H1 (cell line): ENCODE results near the gene PROZ. TPM values are rescaled to one million over a fixed set of nuclear protein-coding genes. Genes with fewer than 3 reads are reported as not detected.

Source experiments
- CTCF ChIA-PET: fragments of 300-600 bp; sonication (Branson Sonifier 250); formaldehyde crosslinking; loops from one replicate; lab custom pipeline; 2021; ENCODE audit not compliant: partially characterized antibody; lab: Charles Lee
- POLR2A ChIA-PET: fragments of 300-600 bp; sonication (Branson Sonifier 250); formaldehyde crosslinking; loops from one replicate; lab custom pipeline; 2021; ENCODE audit warnings: inconsistent platforms; ENCODE audit not compliant: partially characterized antibody; lab: Charles Lee
- DNase-seq, 2 experiments: peaks; one replicate each; pipeline versions ENCODE4 v3.0.0 to v3.0.0-alpha.2; 2010 to 2022; ENCODE audit warnings: low spot score in 2 of 2, low read depth in 1 of 2, mixed read lengths in 1 of 2
- FAIRE-seq: peaks from 2 replicates; lab custom pipeline; 2011; peaks lifted over from hg19 to GRCh38; lab: Jason Lieb, UNC
- H2AFZ ChIP-seq: 2 replicates; pipeline ENCODE4 v1.8.1; 2012; ENCODE audit warnings: low read length, inconsistent platforms
- H2AK5ac ChIP-seq: 2 replicates; pipeline ENCODE4 v1.6.1; 2013; ENCODE audit warnings: low read depth, low read length
- H2BK120ac ChIP-seq: replicated peaks from 2 replicates; pipeline ENCODE3; 2013; ENCODE audit warnings: low read depth, low read length, inconsistent platforms
- H2BK12ac ChIP-seq: 2 replicates; pipeline ENCODE4 v1.6.1; 2013; ENCODE audit warnings: low read depth, low read length
- H2BK15ac ChIP-seq: 2 replicates; pipeline ENCODE4 v1.6.1; 2013; ENCODE audit warnings: low read length
- H2BK20ac ChIP-seq: 2 replicates; pipeline ENCODE4 v1.6.1; 2013; ENCODE audit warnings: low read length
- H2BK5ac ChIP-seq: 2 replicates; pipeline ENCODE4 v1.6.1; 2013; ENCODE audit warnings: low read depth, low read length
- H3K14ac ChIP-seq: 2 replicates; pipeline ENCODE4 v1.6.1; 2013; ENCODE audit warnings: inconsistent platforms; ENCODE audit not compliant: insufficient read length
- H3K18ac ChIP-seq: 2 replicates; pipeline ENCODE4 v1.6.1; 2013; ENCODE audit warnings: low read length; ENCODE audit errors: extremely low read depth
- H3K23ac ChIP-seq: 2 replicates; pipeline ENCODE4 v1.6.1; 2013; ENCODE audit warnings: inconsistent platforms; ENCODE audit not compliant: insufficient read length
- H3K23me2 ChIP-seq: 2 replicates; pipeline ENCODE4 v1.6.1; 2013; ENCODE audit warnings: low read depth, low read length
- H3K27ac ChIP-seq: 2 replicates; pipeline ENCODE4 v1.6.1; 2011; ENCODE audit warnings: low read depth, low read length, inconsistent platforms
- H3K27me3 ChIP-seq, 4 experiments: replicated peaks in 1 of 4; 1 replicate in 1 of 4; 2 replicates in 3 of 4; pipeline versions ENCODE4 v1.6.1 to v1.8.1; 2011 to 2013; ENCODE audit warnings: low read length in 3 of 4, mild to moderate bottlenecking in 3 of 4, inconsistent platforms in 2 of 4, mixed read lengths in 2 of 4, moderate library complexity in 1 of 4; ENCODE audit not compliant: control insufficient read depth in 3 of 4, insufficient read depth in 3 of 4; ENCODE audit errors: extremely low read depth in 1 of 4
- H3K36me3 ChIP-seq, 4 experiments: 2 replicates each; pipeline versions ENCODE4 v1.6.1 to v1.8.1; 2011 to 2013; ENCODE audit warnings: mild to moderate bottlenecking in 4 of 4, low read length in 3 of 4, moderate library complexity in 2 of 4, control low read depth in 1 of 4, inconsistent platforms in 1 of 4; ENCODE audit not compliant: insufficient read depth in 4 of 4, control insufficient read depth in 2 of 4
- H3K4ac ChIP-seq: replicated peaks from 2 replicates; pipeline ENCODE3; 2013; ENCODE audit warnings: low read length, low read depth, mixed read lengths, inconsistent platforms; ENCODE audit not compliant: insufficient read length
- H3K4me1 ChIP-seq, 4 experiments: replicated peaks in 1 of 4; 1 replicate in 1 of 4; 2 replicates in 3 of 4; pipeline versions ENCODE4 v1.6.1 to v1.8.1; 2011 to 2013; ENCODE audit warnings: low read length in 3 of 4, inconsistent platforms in 2 of 4, mixed read lengths in 1 of 4; ENCODE audit not compliant: insufficient read depth in 4 of 4, control insufficient read depth in 3 of 4
- H3K4me2 ChIP-seq, 2 experiments: 2 replicates each; pipeline versions ENCODE4 v1.6.1 to v1.8.1; 2011 to 2013; ENCODE audit warnings: low read depth in 2 of 2, low read length in 2 of 2, control low read depth in 1 of 2, inconsistent platforms in 1 of 2, mild to moderate bottlenecking in 1 of 2; ENCODE audit not compliant: insufficient read depth in 1 of 2
- H3K4me3 ChIP-seq, 4 experiments: fragments of 200-600, 300-600 bp in 1 of 4; sonication (generic), shearing (Covaris generic), sonication (Bioruptor Twin) in 1 of 4; 2 replicates each; pipeline versions ENCODE4 v1.5.1 to v1.8.1; 2011 to 2016; ENCODE audit warnings: low read length in 4 of 4, low read depth in 3 of 4, control low read depth in 2 of 4, inconsistent platforms in 2 of 4, mild to moderate bottlenecking in 2 of 4, mixed read lengths in 1 of 4, moderate library complexity in 1 of 4; ENCODE audit not compliant: insufficient read depth in 2 of 4; ENCODE audit errors: extremely low read depth in 1 of 4
- H3K56ac ChIP-seq: replicated peaks from 2 replicates; pipeline ENCODE3; 2013; ENCODE audit warnings: low read depth, mild to moderate bottlenecking, mixed read lengths, low read length, inconsistent platforms; ENCODE audit not compliant: insufficient read length
- H3K79me1 ChIP-seq: 2 replicates; pipeline ENCODE4 v1.6.1; 2013; ENCODE audit warnings: low read depth, low read length, control low read depth
- H3K79me2 ChIP-seq, 2 experiments: 2 replicates each; pipeline versions ENCODE4 v1.6.1 to v1.8.1; 2012 to 2013; ENCODE audit warnings: low read length in 2 of 2, mild to moderate bottlenecking in 2 of 2, inconsistent platforms in 1 of 2; ENCODE audit not compliant: insufficient read depth in 2 of 2, control insufficient read depth in 1 of 2
- H3K9ac ChIP-seq, 4 experiments: replicated peaks in 1 of 4; 1 replicate in 1 of 4; 2 replicates in 3 of 4; pipeline versions ENCODE4 v1.6.1 to v1.8.1; 2011 to 2013; ENCODE audit warnings: low read depth in 3 of 4, low read length in 3 of 4, control low read depth in 2 of 4, mild to moderate bottlenecking in 2 of 4, moderate library complexity in 2 of 4, inconsistent platforms in 1 of 4; ENCODE audit errors: extremely low read depth in 1 of 4
- H3K9me3 ChIP-seq, 2 experiments: 2 replicates each; pipeline versions ENCODE4 v1.6.1 to v1.8.1; 2012 to 2013; ENCODE audit warnings: mild to moderate bottlenecking in 2 of 2, moderate library complexity in 2 of 2, control low read depth in 1 of 2, inconsistent platforms in 1 of 2, low read depth in 1 of 2, low read length in 1 of 2, mixed read lengths in 1 of 2; ENCODE audit not compliant: insufficient read depth in 2 of 2
- H4K20me1 ChIP-seq, 2 experiments: replicated peaks in 1 of 2; 2 replicates each; pipeline versions ENCODE3 to v1.8.1; 2011 to 2013; ENCODE audit warnings: inconsistent platforms in 2 of 2, low read length in 2 of 2, mild to moderate bottlenecking in 1 of 2; ENCODE audit not compliant: insufficient read depth in 2 of 2, control insufficient read depth in 1 of 2
- H4K5ac ChIP-seq: 2 replicates; pipeline ENCODE4 v1.6.1; 2013; ENCODE audit warnings: low read length, low read depth, mixed read lengths, inconsistent platforms; ENCODE audit not compliant: insufficient read length
- H4K8ac ChIP-seq: 2 replicates; pipeline ENCODE4 v1.8.0; 2013; ENCODE audit warnings: mild to moderate bottlenecking, moderate library complexity, low read length, inconsistent platforms; ENCODE audit not compliant: insufficient read depth; ENCODE audit errors: extremely low read depth
- H4K91ac ChIP-seq: replicated peaks from 2 replicates; pipeline ENCODE3; 2013; ENCODE audit warnings: low read length, mixed read lengths, inconsistent platforms; ENCODE audit not compliant: insufficient read length
- WGBS, 2 experiments: shearing (Covaris generic) in 1 of 2; methylation state at CpG; one replicate each; pipeline versions ENCODE4 v1.1.6 to v1.1.7; 2013 to 2015; ENCODE audit warnings: low lambda C conversion rate in 2 of 2, mixed read lengths in 2 of 2, inconsistent platforms in 1 of 2, low coverage in 1 of 2, missing lambda C conversion rate in 1 of 2; ENCODE audit not compliant: insufficient replicate concordance in 2 of 2, insufficient coverage in 1 of 2, insufficient read length in 1 of 2; ENCODE audit errors: extremely low coverage in 1 of 2, missing lambda C conversion rate in 1 of 2; 5-methylcytosine and 5-hydroxymethylcytosine counted together
- polyA plus RNA-seq, 7 experiments: library from polyadenylated mRNA; depleted of rRNA in 3 of 7; stranded (reverse) in 5 of 7; unstranded in 2 of 7; fragments of >200 nt in 5 of 7; fragments of 200-250 nt in 2 of 7; gene quantifications; 1 replicate in 5 of 7; 2 replicates in 1 of 7; 4 replicates in 1 of 7; pipeline versions ENCODE4 v1.2.1 to v1.2.3, GENCODE V29; 2011 to 2013; ENCODE audit warnings: missing spikeins in 2 of 7, mixed read lengths in 2 of 7
- total RNA-seq: library from RNA; stranded (reverse); fragmentation: NEBNext Ultra II Directional; extraction: Animal tissue kit (Norgen Biotek cat#: 25700); gene quantifications from 2 replicates; pipeline ENCODE4 v1.2.1, GENCODE V29; 2021
- TF ChIP-seq, protein P1 (sequence below), 3 experiments: IDR thresholded peaks; 1 replicate in 2 of 3; 2 replicates in 1 of 3; pipeline versions ENCODE4 v1.5.1 to v1.6.1; 2011; ENCODE audit warnings: low read length in 3 of 3, mild to moderate bottlenecking in 3 of 3, inconsistent platforms in 2 of 3, low read depth in 1 of 3, moderate library complexity in 1 of 3; ENCODE audit not compliant: insufficient read depth in 1 of 3; ENCODE audit errors: control extremely low read depth in 1 of 3

PROZ gene
- total and polyA plus RNA-seq, 2 of the 8 experiments (the other 6 are each of a cell fraction or from before 2014, with no cell fraction given) = not detected

DNA sequence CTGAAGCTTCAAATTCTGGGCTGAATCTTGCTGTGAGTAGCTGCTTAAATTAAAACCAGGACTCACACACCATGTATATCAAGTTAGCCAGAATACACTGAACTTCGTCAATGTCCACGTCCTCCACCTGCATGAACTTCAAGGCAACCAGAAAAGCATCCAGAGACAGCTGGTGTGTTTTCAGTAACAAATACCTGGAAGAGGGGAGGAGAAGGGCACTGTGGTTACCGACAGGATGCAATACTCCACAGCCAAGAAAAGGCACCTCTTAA is 20.4 kb downstream of the PROZ start:
- H3K27ac ChIP-seq = no peak overlapping the region
- H3K9ac ChIP-seq = no peak overlapping the region
- FAIRE-seq (no peak), DNase-seq (no peak)
- no peaks in the 10 kb centered on the region for H3K9me3 ChIP-seq
- H3K36me3 ChIP-seq = peaks cover 22 to 73% (median 61%) of the 10 kb centered on the region in 4 experiments
- no peak overlapping the region for H4K8ac ChIP-seq
- no peak overlapping the region for H4K5ac ChIP-seq
- no peak overlapping the region for H3K18ac ChIP-seq
- no peaks in the 10 kb centered on the region for H3K27me3 ChIP-seq
- H3K4me2 ChIP-seq = no peak overlapping the region
- H3K4me1 ChIP-seq = peaks cover 0 to 10% (median 2%) of the 10 kb centered on the region in 4 experiments; a peak in 5 of 7 replicates
- no peak overlapping the region for H3K4me3 ChIP-seq
- H4K91ac ChIP-seq = no peak overlapping the region
- CTCF ChIA-PET = interaction anchor here (0.7 to 1.2 kb wide), 2 partner anchors 22 to 148 kb away, joined by 3 to 5 read pairs; no protein-coding TSS in a partner anchor
- peaks cover 6 to 18% of the 10 kb centered on the region in 2 experiments for H4K20me1 ChIP-seq
- H2AK5ac ChIP-seq = no peak overlapping the region
- no peak overlapping the region for H3K4ac ChIP-seq
- H3K79me2 ChIP-seq = no peaks in the 10 kb centered on the region
- no peak overlapping the region for H3K56ac ChIP-seq
- no peaks in the 10 kb centered on the region for H3K23me2 ChIP-seq
- H3K14ac ChIP-seq = no peak overlapping the region
- no peaks in the 10 kb centered on the region for H3K79me1 ChIP-seq
- H2BK120ac ChIP-seq = no peak overlapping the region
- WGBS, 2 experiments = 84% methylated on average over 3 of the region's 3 CpGs; no CpG with 5 or more reads in 1 of the 2 experiments
- POLR2A ChIA-PET = interaction anchor here (0.6 to 1.5 kb wide), 3 partner anchors 10 to 92 kb away, joined by 4 to 6 read pairs (median 5); no protein-coding TSS in a partner anchor
- TF ChIP-seq, protein P1, sequence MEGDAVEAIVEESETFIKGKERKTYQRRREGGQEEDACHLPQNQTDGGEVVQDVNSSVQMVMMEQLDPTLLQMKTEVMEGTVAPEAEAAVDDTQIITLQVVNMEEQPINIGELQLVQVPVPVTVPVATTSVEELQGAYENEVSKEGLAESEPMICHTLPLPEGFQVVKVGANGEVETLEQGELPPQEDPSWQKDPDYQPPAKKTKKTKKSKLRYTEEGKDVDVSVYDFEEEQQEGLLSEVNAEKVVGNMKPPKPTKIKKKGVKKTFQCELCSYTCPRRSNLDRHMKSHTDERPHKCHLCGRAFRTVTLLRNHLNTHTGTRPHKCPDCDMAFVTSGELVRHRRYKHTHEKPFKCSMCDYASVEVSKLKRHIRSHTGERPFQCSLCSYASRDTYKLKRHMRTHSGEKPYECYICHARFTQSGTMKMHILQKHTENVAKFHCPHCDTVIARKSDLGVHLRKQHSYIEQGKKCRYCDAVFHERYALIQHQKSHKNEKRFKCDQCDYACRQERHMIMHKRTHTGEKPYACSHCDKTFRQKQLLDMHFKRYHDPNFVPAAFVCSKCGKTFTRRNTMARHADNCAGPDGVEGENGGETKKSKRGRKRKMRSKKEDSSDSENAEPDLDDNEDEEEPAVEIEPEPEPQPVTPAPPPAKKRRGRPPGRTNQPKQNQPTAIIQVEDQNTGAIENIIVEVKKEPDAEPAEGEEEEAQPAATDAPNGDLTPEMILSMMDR (IDR thresholded peaks at IDR 0.05; ENCODE audit: control extremely low read depth in 1 of 3, insufficient read depth in 1 of 3, low read depth in 1 of 3, low read length in 3 of 3) = no peak
- H2BK5ac ChIP-seq = no peak overlapping the region
- no peak overlapping the region for H2AFZ ChIP-seq
- H2BK20ac ChIP-seq = no peak overlapping the region
- H2BK15ac ChIP-seq = no peak overlapping the region
- no peak overlapping the region for H3K23ac ChIP-seq
- H2BK12ac ChIP-seq = no peak overlapping the region
